HG03025 (cell line): ENCODE data around the gene APOL4.
"Not testable (repeated sequence)": the region's sequence is repeated elsewhere in the genome, so short reads cannot be mapped to it uniquely, and the experiment has no call there.

ENCODE experiments used
- ATAC-seq: cut with Tn5 transposase; IDR thresholded peaks from one replicate; pipeline ENCODE4 v1.9.1; 2021; ENCODE audit warnings: mild to moderate bottlenecking, moderate library complexity; ENCODE audit not compliant: unreplicated experiment, low FRiP score

Gene APOL4

GRCh38 chr22:36201630-36202319 lies at the start of gene APOL4:
Gene APOL4 (minus strand): TSS chr22:36201809. CDS start chr22:36201734, 75 bp downstream.
- ATAC-seq: no peak

GRCh38 chr22:36250292-36250960 lies 48.8 kb upstream of the APOL4 start:
- ATAC-seq: not testable (repeated sequence)

GRCh38 chr22:36249160-36249559 lies 47.6 kb upstream of the APOL4 start:
- ATAC-seq: no peak

- ATAC-seq: no peak
Measured at GRCh38 chr22:36247955-36248354, 46.3 kb upstream of the APOL4 start.

- no peak for ATAC-seq
Measured at GRCh38 chr22:36246718-36247117, 45.1 kb upstream of the APOL4 start.

GRCh38 chr22:36245805-36246356 lies 44.3 kb upstream of the APOL4 start:
- no peak for ATAC-seq

GRCh38 chr22:36244522-36245391 lies 43.1 kb upstream of the APOL4 start:
- no peak for ATAC-seq

- ATAC-seq: no peak
Measured at GRCh38 chr22:36243986-36244385, 42.4 kb upstream of the APOL4 start.

GRCh38 chr22:36239401-36240171 lies 38.0 kb upstream of the APOL4 start, which contains the start of gene APOL2:
Gene APOL2 (minus strand): TSS chr22:36239527. CDS start chr22:36233162, 6,365 bp downstream.
- peak; percentile 83 for ATAC-seq

- no peak for ATAC-seq
Measured at GRCh38 chr22:36239150-36239400, 37.5 kb upstream of the APOL4 start.

GRCh38 chr22:36238373-36239149 lies 37.0 kb upstream of the APOL4 start:
- no peak for ATAC-seq

GRCh38 chr22:36237462-36238372 lies 36.1 kb upstream of the APOL4 start:
- no peak for ATAC-seq

- ATAC-seq: no peak
Measured at GRCh38 chr22:36236388-36237319, 35.0 kb upstream of the APOL4 start.

GRCh38 chr22:36235585-36235984 lies 34.0 kb upstream of the APOL4 start:
- ATAC-seq: no peak

GRCh38 chr22:36234919-36235318 lies 33.3 kb upstream of the APOL4 start:
- no peak for ATAC-seq

- no peak for ATAC-seq
Measured at GRCh38 chr22:36234213-36234612, 32.6 kb upstream of the APOL4 start.

GRCh38 chr22:36233796-36234195 lies 32.2 kb upstream of the APOL4 start:
- ATAC-seq: no peak
